Activated gamma-delta T cell treated with Interleukin-2 at 50 U/mL for 16 hours (primary cell): ENCODE measurements around the gene NHEJ1.
A peak's percentile ranks its signal among the peaks of the same experiment; 100 is the strongest.

Source experiments
- DNase-seq: peaks from one replicate; pipeline ENCODE4 v3.0.0-alpha.2; 2020

The NHEJ1 gene

GRCh38 chr2:219182331-219183150 lies 21.9 kb upstream of the NHEJ1 start:
- no peak for DNase-seq

GRCh38 chr2:219181531-219181930 lies 20.9 kb upstream of the NHEJ1 start:
- DNase-seq = no peak

- DNase-seq = no peak
These were observed 20.3 kb upstream of the NHEJ1 start for GRCh38 chr2:219180961-219181360.

- no peak for DNase-seq
These were observed 19.2 kb upstream of the NHEJ1 start for GRCh38 chr2:219179601-219180465.

- DNase-seq = peak; percentile 29
These were observed 18.0 kb upstream of the NHEJ1 start for GRCh38 chr2:219178377-219179175.

GRCh38 chr2:219177552-219178376 lies 17.1 kb upstream of the NHEJ1 start, which contains the start of gene RETREG2:
TSS of gene RETREG2 (plus strand) at chr2:219178275. CDS start at chr2:219178353, 78 bp downstream.
- peak; percentile 78 for DNase-seq

GRCh38 chr2:219176818-219177551 lies 16.4 kb upstream of the NHEJ1 start, which contains the start of gene CNPPD1:
TSS of gene CNPPD1 (minus strand) at chr2:219176925. CDS start at chr2:219176828, 97 bp downstream.
- DNase-seq = peak; percentile 87

- no peak for DNase-seq
These were observed 15.6 kb upstream of the NHEJ1 start for GRCh38 chr2:219175928-219176817.

GRCh38 chr2:219175486-219175885 lies 14.9 kb upstream of the NHEJ1 start:
- no peak for DNase-seq

GRCh38 chr2:219174801-219175200 lies 14.2 kb upstream of the NHEJ1 start:
- DNase-seq = no peak

GRCh38 chr2:219174146-219174545 lies 13.5 kb upstream of the NHEJ1 start:
- no peak for DNase-seq

- DNase-seq = no peak
These were observed 12.6 kb upstream of the NHEJ1 start for GRCh38 chr2:219173176-219173575.

GRCh38 chr2:219172231-219173154 lies 11.9 kb upstream of the NHEJ1 start:
- no peak for DNase-seq

GRCh38 chr2:219171231-219171651 lies 10.6 kb upstream of the NHEJ1 start:
- DNase-seq = peak; percentile 36

- DNase-seq = no peak
These were observed 9.5 kb upstream of the NHEJ1 start, which contains the start of gene SLC23A3 for GRCh38 chr2:219169930-219170654. TSS of gene SLC23A3 (minus strand) at chr2:219170029. CDS start at chr2:219169984, 45 bp downstream.

- DNase-seq = no peak
These were observed 8.3 kb upstream of the NHEJ1 start for GRCh38 chr2:219168932-219169331.

- DNase-seq = no peak
These were observed 7.9 kb upstream of the NHEJ1 start for GRCh38 chr2:219168526-219168925.

GRCh38 chr2:219167997-219168396 lies 7.4 kb upstream of the NHEJ1 start:
- DNase-seq = no peak
